Measurements from ENCODE around the gene CCT4. TPM values are rescaled to one million over a fixed set of nuclear protein-coding genes. Genes with fewer than 3 reads are reported as not detected.

CCT4 gene, protein sequence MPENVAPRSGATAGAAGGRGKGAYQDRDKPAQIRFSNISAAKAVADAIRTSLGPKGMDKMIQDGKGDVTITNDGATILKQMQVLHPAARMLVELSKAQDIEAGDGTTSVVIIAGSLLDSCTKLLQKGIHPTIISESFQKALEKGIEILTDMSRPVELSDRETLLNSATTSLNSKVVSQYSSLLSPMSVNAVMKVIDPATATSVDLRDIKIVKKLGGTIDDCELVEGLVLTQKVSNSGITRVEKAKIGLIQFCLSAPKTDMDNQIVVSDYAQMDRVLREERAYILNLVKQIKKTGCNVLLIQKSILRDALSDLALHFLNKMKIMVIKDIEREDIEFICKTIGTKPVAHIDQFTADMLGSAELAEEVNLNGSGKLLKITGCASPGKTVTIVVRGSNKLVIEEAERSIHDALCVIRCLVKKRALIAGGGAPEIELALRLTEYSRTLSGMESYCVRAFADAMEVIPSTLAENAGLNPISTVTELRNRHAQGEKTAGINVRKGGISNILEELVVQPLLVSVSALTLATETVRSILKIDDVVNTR
- 92.7 TPM for total RNA-seq
- long read RNA-seq, transcript CCT4-201 (14 exons, 2,520 nt), result major isoform, 133 of 143 reads
- long read RNA-seq, partial matches to known transcripts, result 3 of 143 reads
- long read RNA-seq, other reads (novel, unspliced or antisense), result 4 of 143 reads

DNA sequence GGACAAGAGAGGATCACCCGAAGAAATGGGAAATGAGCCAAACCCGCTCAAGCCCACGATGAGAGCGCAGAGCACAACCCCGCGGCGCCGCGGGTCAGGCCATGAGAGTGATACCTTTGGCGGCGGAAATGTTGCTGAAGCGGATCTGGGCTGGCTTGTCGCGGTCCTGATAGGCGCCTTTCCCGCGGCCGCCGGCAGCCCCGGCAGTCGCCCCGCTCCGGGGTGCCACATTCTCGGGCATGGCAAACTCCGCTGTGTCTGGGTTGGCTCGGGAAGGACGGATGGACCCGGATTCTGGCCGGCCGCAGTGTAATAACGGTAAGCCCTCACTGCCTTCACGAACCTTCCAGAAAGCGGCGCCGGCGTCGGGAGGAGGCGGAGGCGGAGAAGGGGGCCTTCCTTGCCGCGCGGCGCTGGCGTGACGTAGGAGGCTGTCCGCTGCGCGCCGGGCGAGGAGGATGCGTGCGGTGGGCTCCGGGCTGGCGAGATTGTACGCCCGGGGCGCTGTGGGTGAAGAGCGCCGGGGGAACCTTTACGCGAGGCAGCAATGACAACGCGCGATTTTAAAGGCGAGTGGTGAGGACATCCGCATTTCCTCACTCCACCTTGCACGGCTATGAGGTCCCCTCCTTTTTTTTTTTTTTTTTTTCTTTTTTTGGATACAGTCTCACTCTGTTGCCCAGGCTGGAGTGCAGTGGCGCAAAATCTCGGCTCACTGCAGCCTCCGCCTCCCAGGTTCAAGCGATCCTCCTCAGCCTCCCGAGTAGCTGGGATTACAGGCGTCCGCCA is at the start of gene CCT4:
Gene CCT4 (minus strand): TSS at position 390 of the 789 bp plus-strand sequence. CDS start 149 bp downstream, at position 241.
- intact Hi-C loops (cut with micrococcal nuclease), result no loop called here

DNA sequence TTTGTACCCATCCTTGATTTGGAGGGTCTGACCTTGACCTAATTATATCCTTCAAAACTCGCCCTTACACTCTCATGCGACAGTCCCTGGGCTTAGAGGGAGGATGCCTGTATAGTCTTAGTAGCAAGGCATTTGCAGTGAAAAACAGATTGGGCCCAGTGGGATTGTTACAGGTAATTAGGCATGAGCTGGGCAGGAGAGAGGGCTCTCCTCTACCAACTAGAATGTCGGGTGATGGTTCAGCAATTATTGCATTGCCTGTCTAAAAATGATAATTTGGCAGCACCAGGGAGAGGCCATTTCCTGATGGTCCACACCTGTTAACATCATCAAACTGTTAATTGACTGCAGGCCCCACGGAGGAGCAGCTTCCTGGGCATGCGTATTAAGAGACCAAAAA is 49.4 kb upstream of the CCT4 start:
- intact Hi-C loops (cut with micrococcal nuclease), result no loop called here
- Histone ChIP-seq H3K4me1 (peaks cover 21% of the 10 kb centered on the region), H3K36me3 (peaks cover 8% of the 10 kb centered on the region), H3K9me3 (replicated peaks) (peaks cover 6% of the 10 kb centered on the region), H3K27me3 (ENCODE audit: low read depth) (no peaks in the 10 kb centered on the region), H3K27ac (replicated peaks) (peak overlapping the region; percentile 60), H3K4me3 (no peak overlapping the region)
- TF ChIP-seq CTCF (IDR thresholded peaks at IDR 0.05; ENCODE audit: borderline replicate concordance), result no peak
- no peak for DNase-seq

More for the DNA sequence above, at the start of gene CCT4:
- Histone ChIP-seq H3K4me1 (peaks cover 41% of the 10 kb centered on the region), H3K9me3 (replicated peaks) (no peaks in the 10 kb centered on the region), H3K27me3 (ENCODE audit: low read depth) (no peaks in the 10 kb centered on the region), H3K36me3 (peaks cover 25% of the 10 kb centered on the region), H3K4me3 (peak within 1 kb of the TSS; percentile 79), H3K27ac (replicated peaks) (peak within 1 kb of the TSS; percentile 98)
- TF ChIP-seq CTCF (IDR thresholded peaks at IDR 0.05; ENCODE audit: borderline replicate concordance), result no peak
- peak; percentile 91 for DNase-seq

DNA sequence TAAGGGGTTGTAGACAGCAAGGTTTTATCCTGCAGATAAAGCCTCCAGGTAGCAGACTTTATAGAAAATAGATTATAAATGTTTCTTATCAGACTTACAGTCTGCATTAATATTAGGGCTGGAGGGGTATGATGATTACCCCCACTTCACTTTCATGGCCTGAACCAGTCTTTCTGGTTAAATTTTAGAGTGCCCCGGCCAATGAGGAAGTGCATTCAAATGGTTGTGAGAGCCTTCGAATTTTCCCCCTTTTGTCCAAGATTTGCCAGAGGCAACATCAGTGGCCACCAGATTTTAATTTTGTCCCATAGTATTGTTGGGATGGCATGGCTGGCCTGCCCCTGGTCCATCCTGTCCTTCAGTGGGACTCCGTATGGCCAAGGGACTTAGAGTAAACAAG is 48.6 kb upstream of the CCT4 start:
- intact Hi-C loops (cut with micrococcal nuclease), result no loop called here
- Histone ChIP-seq H3K27me3 (ENCODE audit: low read depth) (no peaks in the 10 kb centered on the region), H3K4me1 (peaks cover 21% of the 10 kb centered on the region), H3K36me3 (peaks cover 12% of the 10 kb centered on the region), H3K4me3 (no peak overlapping the region), H3K9me3 (replicated peaks) (peaks cover 13% of the 10 kb centered on the region), H3K27ac (replicated peaks) (no peak overlapping the region)
- no peak for DNase-seq
- TF ChIP-seq CTCF (IDR thresholded peaks at IDR 0.05; ENCODE audit: borderline replicate concordance), result no peak

GRCh38 chr2:61928826-61929461 is 40.5 kb upstream of the CCT4 start:
- intact Hi-C loops (cut with micrococcal nuclease), result no loop called here
- H3K27me3 ChIP-seq (ENCODE audit: low read depth), result no peaks in the 10 kb centered on the region
- H3K36me3 ChIP-seq, result peaks cover 19% of the 10 kb centered on the region
- H3K4me1 ChIP-seq, result peaks cover 20% of the 10 kb centered on the region
- no peak for TF ChIP-seq CTCF (IDR thresholded peaks at IDR 0.05; ENCODE audit: borderline replicate concordance)
- peak overlapping the region; percentile 62 for H3K27ac ChIP-seq (replicated peaks)
- H3K4me3 ChIP-seq, result no peak overlapping the region
- peaks cover 19% of the 10 kb centered on the region for H3K9me3 ChIP-seq (replicated peaks)
- DNase-seq, result no peak

All from left ventricle myocardium inferior (tissue), 1 donor.